ENCODE data around the gene UGCG. TPM values are rescaled to one million over a fixed set of nuclear protein-coding genes. Genes with fewer than 3 reads are reported as not detected.
A peak's percentile ranks its signal among the peaks of the same experiment; 100 is the strongest.

Gene UGCG
- total RNA-seq, 1 experiment from 2014 or later: 88.7 TPM

DNA sequence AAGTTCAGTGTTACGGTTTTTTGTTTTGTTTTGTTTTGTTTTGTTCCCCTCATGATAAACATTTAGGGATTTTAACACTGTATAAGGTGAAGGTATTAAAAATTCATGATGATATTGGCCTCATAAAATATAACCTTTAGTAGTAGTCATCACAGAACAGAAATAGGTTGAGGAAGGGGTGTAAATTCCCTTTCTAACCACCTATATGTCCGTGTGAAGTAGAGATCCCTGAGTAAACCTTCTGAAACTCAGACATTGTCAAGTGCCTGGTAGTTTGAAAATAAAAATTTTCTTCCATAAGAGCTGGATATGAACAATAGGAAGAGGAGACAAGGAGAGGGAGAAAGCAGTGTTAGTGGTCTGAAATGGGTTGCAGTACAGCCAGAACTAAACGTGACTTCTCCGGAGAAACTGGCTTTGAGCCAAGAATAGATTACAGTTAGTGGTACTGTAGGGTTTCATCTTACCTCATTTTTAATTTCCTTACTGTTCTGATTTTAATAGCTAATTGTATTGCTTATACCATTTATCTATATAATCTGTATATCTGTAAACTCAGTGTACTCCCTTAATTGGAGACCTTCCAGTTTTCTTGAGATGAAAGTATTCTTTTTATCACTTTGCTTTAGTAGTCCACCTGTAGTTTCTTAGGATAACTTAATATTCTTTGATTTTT is 18.3 kb downstream of the UGCG start:
- H3K4me3 ChIP-seq: no peak overlapping the region
- H2AFZ ChIP-seq: no peak overlapping the region
- ChIA-PET POLR2A (ENCODE audit: unreplicated experiment) (interaction anchor here (0.5 to 0.6 kb wide), 2 partner anchors 17 to 160 kb away, joined by 7 to 22 read pairs; no protein-coding TSS in a partner anchor), CTCF (interaction anchor here (0.6 kb wide), 1 partner anchor 11 kb away, joined by 4 read pairs; no protein-coding TSS in a partner anchor)
- no peak overlapping the region for H3K4me2 ChIP-seq
- intact Hi-C loops (cut with micrococcal nuclease; ENCODE audit: unreplicated experiment): no loop called here
- BruUV-seq (replicated peaks): no TSS peak
- H3K27ac ChIP-seq: no peak overlapping the region
- TF ChIP-seq, protein P1, sequence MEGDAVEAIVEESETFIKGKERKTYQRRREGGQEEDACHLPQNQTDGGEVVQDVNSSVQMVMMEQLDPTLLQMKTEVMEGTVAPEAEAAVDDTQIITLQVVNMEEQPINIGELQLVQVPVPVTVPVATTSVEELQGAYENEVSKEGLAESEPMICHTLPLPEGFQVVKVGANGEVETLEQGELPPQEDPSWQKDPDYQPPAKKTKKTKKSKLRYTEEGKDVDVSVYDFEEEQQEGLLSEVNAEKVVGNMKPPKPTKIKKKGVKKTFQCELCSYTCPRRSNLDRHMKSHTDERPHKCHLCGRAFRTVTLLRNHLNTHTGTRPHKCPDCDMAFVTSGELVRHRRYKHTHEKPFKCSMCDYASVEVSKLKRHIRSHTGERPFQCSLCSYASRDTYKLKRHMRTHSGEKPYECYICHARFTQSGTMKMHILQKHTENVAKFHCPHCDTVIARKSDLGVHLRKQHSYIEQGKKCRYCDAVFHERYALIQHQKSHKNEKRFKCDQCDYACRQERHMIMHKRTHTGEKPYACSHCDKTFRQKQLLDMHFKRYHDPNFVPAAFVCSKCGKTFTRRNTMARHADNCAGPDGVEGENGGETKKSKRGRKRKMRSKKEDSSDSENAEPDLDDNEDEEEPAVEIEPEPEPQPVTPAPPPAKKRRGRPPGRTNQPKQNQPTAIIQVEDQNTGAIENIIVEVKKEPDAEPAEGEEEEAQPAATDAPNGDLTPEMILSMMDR (conservative IDR thresholded peaks at IDR 0.05): no peak
- no peak for TF ChIP-seq EZH2 (IDR thresholded peaks at IDR 0.05; ENCODE audit: low read depth)
- H3K27me3 ChIP-seq (ENCODE audit: insufficient read depth, low read depth): no peaks in the 10 kb centered on the region
- H3K4me1 ChIP-seq (replicated peaks; ENCODE audit: insufficient read depth): no peaks in the 10 kb centered on the region
- H3F3A ChIP-seq (ENCODE audit: insufficient read depth, low read depth): peaks cover 18% of the 10 kb centered on the region
- H3K9me2 ChIP-seq (ENCODE audit: insufficient read depth): no peaks in the 10 kb centered on the region
- H3K79me2 ChIP-seq (ENCODE audit: low read depth): peaks cover 96% of the 10 kb centered on the region
- no peak for DNase-seq
- H3K9me3 ChIP-seq (ENCODE audit: insufficient read depth, low read depth): no peaks in the 10 kb centered on the region
- H3K36me3 ChIP-seq (ENCODE audit: low read depth): peaks cover 25% of the 10 kb centered on the region
- peaks cover 44% of the 10 kb centered on the region for H4K20me1 ChIP-seq (ENCODE audit: insufficient read depth)

DNA sequence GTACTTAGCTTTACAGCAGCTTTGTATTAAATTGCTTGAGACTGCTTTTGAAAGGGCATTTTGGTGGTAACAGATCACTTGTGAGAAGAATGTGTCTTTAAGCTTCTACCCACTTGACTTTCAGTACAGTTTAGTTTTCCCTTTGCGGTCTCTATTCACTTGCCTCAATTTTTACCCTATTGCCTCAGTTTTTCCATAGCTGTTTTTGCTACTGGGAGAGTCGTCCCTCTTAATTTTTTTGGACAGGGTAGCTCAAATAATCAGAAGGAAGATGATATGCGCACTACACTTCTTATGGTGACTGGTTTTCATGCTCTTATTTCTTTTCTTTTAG is 18.8 kb downstream of the UGCG start:
- Histone ChIP-seq H4K20me1 (ENCODE audit: insufficient read depth) (peaks cover 44% of the 10 kb centered on the region), H3K4me1 (replicated peaks; ENCODE audit: insufficient read depth) (no peaks in the 10 kb centered on the region), H3F3A (ENCODE audit: insufficient read depth, low read depth) (peaks cover 21% of the 10 kb centered on the region), H2AFZ (no peak overlapping the region), H3K4me3 (no peak overlapping the region), H3K9me3 (ENCODE audit: insufficient read depth, low read depth) (no peaks in the 10 kb centered on the region), H3K36me3 (ENCODE audit: low read depth) (peaks cover 25% of the 10 kb centered on the region), H3K9me2 (ENCODE audit: insufficient read depth) (no peaks in the 10 kb centered on the region), H3K27me3 (ENCODE audit: insufficient read depth, low read depth) (no peaks in the 10 kb centered on the region), H3K4me2 (no peak overlapping the region), H3K27ac (no peak overlapping the region), H3K79me2 (ENCODE audit: low read depth) (peaks cover 96% of the 10 kb centered on the region)
- TF ChIP-seq, protein P1 (conservative IDR thresholded peaks at IDR 0.05): no peak
- TF ChIP-seq EZH2 (IDR thresholded peaks at IDR 0.05; ENCODE audit: low read depth): no peak
- DNase-seq: no peak
- CTCF ChIA-PET: interaction anchor here (0.6 kb wide), 1 partner anchor 12 kb away, joined by 4 read pairs; no protein-coding TSS in a partner anchor
- BruUV-seq (replicated peaks): no TSS peak
- intact Hi-C loops (cut with micrococcal nuclease; ENCODE audit: unreplicated experiment): no loop called here
- POLR2A ChIA-PET (ENCODE audit: unreplicated experiment): no interaction called here

DNA sequence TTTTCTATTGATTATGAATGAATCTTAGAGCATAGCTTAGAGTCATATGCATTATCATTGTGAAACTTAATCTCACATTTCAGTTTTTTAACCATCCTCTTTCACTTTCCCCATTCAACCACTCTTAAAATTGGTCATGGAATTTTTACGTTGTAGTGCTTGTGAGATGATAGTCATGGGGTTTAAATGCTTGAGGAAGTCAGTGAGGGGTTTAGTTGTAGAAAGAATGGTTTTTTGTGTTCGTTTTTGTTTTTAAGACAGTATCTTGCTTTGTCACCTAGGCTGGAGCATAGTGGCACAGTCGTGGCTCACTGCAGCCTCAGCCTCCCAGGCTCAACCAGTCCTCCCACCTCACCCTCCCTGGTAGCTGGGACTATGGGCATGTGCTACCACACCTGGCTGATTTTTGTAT is 19.6 kb downstream of the UGCG start:
- no peak for DNase-seq
- peaks cover 96% of the 10 kb centered on the region for H3K79me2 ChIP-seq (ENCODE audit: low read depth)
- H3K9me3 ChIP-seq (ENCODE audit: insufficient read depth, low read depth): no peaks in the 10 kb centered on the region
- no peaks in the 10 kb centered on the region for H3K27me3 ChIP-seq (ENCODE audit: insufficient read depth, low read depth)
- H3K36me3 ChIP-seq (ENCODE audit: low read depth): peaks cover 25% of the 10 kb centered on the region
- intact Hi-C loops (cut with micrococcal nuclease; ENCODE audit: unreplicated experiment): no loop called here
- peaks cover 37% of the 10 kb centered on the region for H4K20me1 ChIP-seq (ENCODE audit: insufficient read depth)
- no peak overlapping the region; the same call in 1 of the 2 replicates for H3K27ac ChIP-seq
- ChIA-PET CTCF (no interaction called here), POLR2A (ENCODE audit: unreplicated experiment) (interaction anchor here (0.7 kb wide), 1 partner anchor 96 kb away, joined by 4 read pairs; no protein-coding TSS in a partner anchor)
- no peak overlapping the region for H2AFZ ChIP-seq
- H3K4me2 ChIP-seq: no peak overlapping the region
- H3K4me1 ChIP-seq (replicated peaks; ENCODE audit: insufficient read depth): no peaks in the 10 kb centered on the region
- TF ChIP-seq, protein P1 (conservative IDR thresholded peaks at IDR 0.05): no peak
- no peak for TF ChIP-seq EZH2 (IDR thresholded peaks at IDR 0.05; ENCODE audit: low read depth)
- H3K4me3 ChIP-seq: no peak overlapping the region
- peaks cover 27% of the 10 kb centered on the region for H3F3A ChIP-seq (ENCODE audit: insufficient read depth, low read depth)
- BruUV-seq (replicated peaks): TSS peak; percentile 3
- H3K9me2 ChIP-seq (ENCODE audit: insufficient read depth): no peaks in the 10 kb centered on the region

All from PC-9 (cell line).